ENCODE results near the gene COMMD2.

DNA sequence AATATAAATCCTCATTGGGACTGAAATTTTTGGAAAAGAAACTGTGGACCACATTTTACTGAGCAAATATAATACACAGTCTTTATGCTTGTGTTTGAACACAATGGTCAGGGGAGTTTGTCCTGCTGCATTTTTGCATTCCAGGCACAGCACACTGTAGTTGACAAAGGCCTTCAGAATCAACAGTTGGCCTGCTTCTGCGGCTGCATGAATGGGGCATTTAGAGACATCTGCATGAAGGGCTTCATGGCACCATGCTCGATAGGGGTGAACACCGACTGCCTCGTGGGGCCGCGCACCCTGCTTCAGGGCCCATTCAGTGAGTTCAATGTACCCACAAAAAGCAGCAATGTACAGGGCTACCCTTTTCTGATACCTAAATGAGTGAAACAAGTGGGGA, 15.4 kb upstream of the COMMD2 start:
- TF ChIP-seq, protein P1, sequence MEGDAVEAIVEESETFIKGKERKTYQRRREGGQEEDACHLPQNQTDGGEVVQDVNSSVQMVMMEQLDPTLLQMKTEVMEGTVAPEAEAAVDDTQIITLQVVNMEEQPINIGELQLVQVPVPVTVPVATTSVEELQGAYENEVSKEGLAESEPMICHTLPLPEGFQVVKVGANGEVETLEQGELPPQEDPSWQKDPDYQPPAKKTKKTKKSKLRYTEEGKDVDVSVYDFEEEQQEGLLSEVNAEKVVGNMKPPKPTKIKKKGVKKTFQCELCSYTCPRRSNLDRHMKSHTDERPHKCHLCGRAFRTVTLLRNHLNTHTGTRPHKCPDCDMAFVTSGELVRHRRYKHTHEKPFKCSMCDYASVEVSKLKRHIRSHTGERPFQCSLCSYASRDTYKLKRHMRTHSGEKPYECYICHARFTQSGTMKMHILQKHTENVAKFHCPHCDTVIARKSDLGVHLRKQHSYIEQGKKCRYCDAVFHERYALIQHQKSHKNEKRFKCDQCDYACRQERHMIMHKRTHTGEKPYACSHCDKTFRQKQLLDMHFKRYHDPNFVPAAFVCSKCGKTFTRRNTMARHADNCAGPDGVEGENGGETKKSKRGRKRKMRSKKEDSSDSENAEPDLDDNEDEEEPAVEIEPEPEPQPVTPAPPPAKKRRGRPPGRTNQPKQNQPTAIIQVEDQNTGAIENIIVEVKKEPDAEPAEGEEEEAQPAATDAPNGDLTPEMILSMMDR (IDR thresholded peaks at IDR 0.05): no peak
- TF ChIP-seq POLR2A (IDR thresholded peaks at IDR 0.05): no peak

Measured in esophagus squamous epithelium (tissue), 4 donors.